Regular cardiac myocyte (primary cell): ENCODE data around the gene TRIM32. TPM values are rescaled to one million over a fixed set of nuclear protein-coding genes. Genes with fewer than 3 reads are reported as not detected.

Experiments used
- total RNA-seq: library from RNA; depleted of rRNA; stranded (reverse); fragments of >200 nt; gene quantifications from 2 replicates; pipeline ENCODE4 v1.2.3, GENCODE V29; 2014

Gene TRIM32
- 25.7 and 28.6 TPM in 2 replicates for total RNA-seq

GRCh38 chr9:116687074-116687753, at the start of gene TRIM32:
TSS of gene TRIM32 (plus strand) at chr9:116687305. CDS start at chr9:116697743, 10,438 bp downstream.

